Measurements from ENCODE around the gene SLIT3. TPM values are rescaled to one million over a fixed set of nuclear protein-coding genes. Genes with fewer than 3 reads are reported as not detected.

Gene SLIT3
- total RNA-seq, 1 experiment from 2014 or later, result 0.10 TPM

DNA sequence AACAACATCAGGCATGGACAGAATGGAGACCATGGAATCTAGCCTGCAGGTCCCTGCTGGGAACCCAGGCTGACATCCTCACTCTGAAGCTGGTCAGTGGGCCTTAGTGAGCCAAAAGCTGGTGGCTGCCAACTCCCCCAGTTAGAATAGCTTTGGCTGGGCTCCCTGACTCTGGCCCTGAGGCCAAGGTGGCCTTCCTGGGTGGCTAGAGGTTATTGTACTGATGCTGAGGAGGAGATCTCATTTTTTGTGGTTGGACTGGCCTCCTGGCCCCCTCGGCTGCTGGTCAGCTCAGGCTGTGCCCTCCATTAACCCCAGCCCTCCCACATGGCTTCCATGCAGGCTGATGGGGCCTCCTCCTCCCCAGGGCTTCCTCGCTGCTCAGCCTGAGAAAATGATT lies 620.5 kb downstream of the SLIT3 start:
- intact Hi-C loops (cut with micrococcal nuclease), result loop anchor here (5.0 kb wide), 1 partner anchor 622 kb away; the partner anchor contains the start of gene SLIT3
- CTCF ChIA-PET, result interaction anchor here (1.0 kb wide), 2 partner anchors 310 to 900 kb away, joined by 3 read pairs; no protein-coding TSS in a partner anchor

More for the DNA sequence above, 620.5 kb downstream of the SLIT3 start:
- DNase-seq (ENCODE audit: low read depth, low spot score) (no peak), ATAC-seq (no peak)
- ChIA-PET POLR2A (no interaction called here), RAD21 (ENCODE audit: low non-redundant PET in 1 of 2, low total read pairs in 2 of 2, uncharacterized antibody in 2 of 2, unreplicated experiment in 2 of 2) (no interaction called here)
- Histone ChIP-seq H3K27ac (ENCODE audit: low read depth, low read length) (no peak overlapping the region), H3K4me2 (ENCODE audit: low read length) (no peak overlapping the region), H3K36me3 (ENCODE audit: control insufficient read depth in 1 of 2, insufficient read depth in 2 of 2, low read length in 2 of 2) (no peaks in the 10 kb centered on the region), H3K79me2 (ENCODE audit: insufficient read depth, low read length) (no peaks in the 10 kb centered on the region), H2AFZ (ENCODE audit: low read depth, low read length, poor library complexity, severe bottlenecking) (no peak overlapping the region), H3K4me3 (replicated peaks in 1 of 2; ENCODE audit: low read depth in 1 of 2, low read length in 2 of 2) (no peak overlapping the region), H3K27me3 (ENCODE audit: insufficient read depth, low read length) (no peaks in the 10 kb centered on the region), H3K4me1 (ENCODE audit: control insufficient read depth in 1 of 2, insufficient read depth in 2 of 2, low read length in 2 of 2) (no peaks in the 10 kb centered on the region), H4K20me1 (ENCODE audit: insufficient read depth) (no peaks in the 10 kb centered on the region), H3K9ac (ENCODE audit: low read length) (no peak overlapping the region), H3K9me3 (ENCODE audit: control insufficient read depth in 1 of 2, insufficient read depth in 1 of 2, low read depth in 1 of 2, low read length in 2 of 2) (no peaks in the 10 kb centered on the region), H3K9me2 (ENCODE audit: insufficient read depth) (no peaks in the 10 kb centered on the region)
- TF ChIP-seq JUND (IDR thresholded peaks at IDR 0.05) (no peak), EZH2 (IDR thresholded peaks at IDR 0.05) (no peak), POLR2A (IDR thresholded peaks at IDR 0.05; ENCODE audit: borderline replicate concordance, extremely low read depth, insufficient read depth, insufficient read length) (no peak), EGR1 (IDR thresholded peaks at IDR 0.05; ENCODE audit: low read depth) (no peak), EZH2phosphoT487 (IDR thresholded peaks at IDR 0.05; ENCODE audit: borderline replicate concordance) (no peak), ELF1 (IDR thresholded peaks at IDR 0.05; ENCODE audit: borderline replicate concordance, low read depth) (no peak), SRF (IDR thresholded peaks at IDR 0.05; ENCODE audit: low read depth) (no peak), RAD21 (IDR thresholded peaks at IDR 0.05; ENCODE audit: low read depth) (no peak), ZFX (IDR thresholded peaks at IDR 0.05) (no peak)
- TF ChIP-seq, protein P1, sequence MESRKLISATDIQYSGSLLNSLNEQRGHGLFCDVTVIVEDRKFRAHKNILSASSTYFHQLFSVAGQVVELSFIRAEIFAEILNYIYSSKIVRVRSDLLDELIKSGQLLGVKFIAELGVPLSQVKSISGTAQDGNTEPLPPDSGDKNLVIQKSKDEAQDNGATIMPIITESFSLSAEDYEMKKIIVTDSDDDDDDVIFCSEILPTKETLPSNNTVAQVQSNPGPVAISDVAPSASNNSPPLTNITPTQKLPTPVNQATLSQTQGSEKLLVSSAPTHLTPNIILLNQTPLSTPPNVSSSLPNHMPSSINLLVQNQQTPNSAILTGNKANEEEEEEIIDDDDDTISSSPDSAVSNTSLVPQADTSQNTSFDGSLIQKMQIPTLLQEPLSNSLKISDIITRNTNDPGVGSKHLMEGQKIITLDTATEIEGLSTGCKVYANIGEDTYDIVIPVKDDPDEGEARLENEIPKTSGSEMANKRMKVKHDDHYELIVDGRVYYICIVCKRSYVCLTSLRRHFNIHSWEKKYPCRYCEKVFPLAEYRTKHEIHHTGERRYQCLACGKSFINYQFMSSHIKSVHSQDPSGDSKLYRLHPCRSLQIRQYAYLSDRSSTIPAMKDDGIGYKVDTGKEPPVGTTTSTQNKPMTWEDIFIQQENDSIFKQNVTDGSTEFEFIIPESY (IDR thresholded peaks at IDR 0.05; ENCODE audit: extremely low read depth, insufficient replicate concordance, low read length), result no peak
- TF ChIP-seq, protein P2, sequence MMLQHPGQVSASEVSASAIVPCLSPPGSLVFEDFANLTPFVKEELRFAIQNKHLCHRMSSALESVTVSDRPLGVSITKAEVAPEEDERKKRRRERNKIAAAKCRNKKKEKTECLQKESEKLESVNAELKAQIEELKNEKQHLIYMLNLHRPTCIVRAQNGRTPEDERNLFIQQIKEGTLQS (IDR thresholded peaks at IDR 0.05), result no peak
- TF ChIP-seq, protein P3, sequence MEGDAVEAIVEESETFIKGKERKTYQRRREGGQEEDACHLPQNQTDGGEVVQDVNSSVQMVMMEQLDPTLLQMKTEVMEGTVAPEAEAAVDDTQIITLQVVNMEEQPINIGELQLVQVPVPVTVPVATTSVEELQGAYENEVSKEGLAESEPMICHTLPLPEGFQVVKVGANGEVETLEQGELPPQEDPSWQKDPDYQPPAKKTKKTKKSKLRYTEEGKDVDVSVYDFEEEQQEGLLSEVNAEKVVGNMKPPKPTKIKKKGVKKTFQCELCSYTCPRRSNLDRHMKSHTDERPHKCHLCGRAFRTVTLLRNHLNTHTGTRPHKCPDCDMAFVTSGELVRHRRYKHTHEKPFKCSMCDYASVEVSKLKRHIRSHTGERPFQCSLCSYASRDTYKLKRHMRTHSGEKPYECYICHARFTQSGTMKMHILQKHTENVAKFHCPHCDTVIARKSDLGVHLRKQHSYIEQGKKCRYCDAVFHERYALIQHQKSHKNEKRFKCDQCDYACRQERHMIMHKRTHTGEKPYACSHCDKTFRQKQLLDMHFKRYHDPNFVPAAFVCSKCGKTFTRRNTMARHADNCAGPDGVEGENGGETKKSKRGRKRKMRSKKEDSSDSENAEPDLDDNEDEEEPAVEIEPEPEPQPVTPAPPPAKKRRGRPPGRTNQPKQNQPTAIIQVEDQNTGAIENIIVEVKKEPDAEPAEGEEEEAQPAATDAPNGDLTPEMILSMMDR (IDR thresholded peaks at IDR 0.05 in 2 of 3, conservative IDR thresholded peaks at IDR 0.05 in 1 of 3; ENCODE audit: borderline replicate concordance in 1 of 3, insufficient read depth in 1 of 3, low read depth in 2 of 3, low read length in 2 of 3), result no peak
- BruUV-seq (replicated peaks), result no TSS peak

Measured in HCT116 (cell line).